Measurements from ENCODE around the gene VSTM5.

DNA sequence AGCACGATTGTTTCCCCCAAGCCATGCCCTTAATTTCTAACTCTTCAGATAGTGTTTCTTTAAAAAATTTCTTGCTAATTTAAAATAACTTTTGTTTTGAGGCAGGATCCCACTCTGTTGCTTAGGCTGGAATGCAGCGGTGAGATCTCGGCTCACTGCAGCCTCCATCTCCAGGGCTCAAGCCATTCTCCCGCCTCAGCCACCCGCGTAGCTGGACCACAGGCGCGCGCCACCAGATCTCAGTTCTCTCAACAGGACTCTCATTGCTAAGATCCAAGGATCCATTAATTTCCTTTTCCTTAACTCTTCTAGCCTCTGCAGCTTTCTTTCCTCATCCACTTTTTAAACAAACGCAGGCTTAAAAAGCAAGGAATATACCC is 66.7 kb downstream of the VSTM5 start:
- TF ChIP-seq, protein P1, sequence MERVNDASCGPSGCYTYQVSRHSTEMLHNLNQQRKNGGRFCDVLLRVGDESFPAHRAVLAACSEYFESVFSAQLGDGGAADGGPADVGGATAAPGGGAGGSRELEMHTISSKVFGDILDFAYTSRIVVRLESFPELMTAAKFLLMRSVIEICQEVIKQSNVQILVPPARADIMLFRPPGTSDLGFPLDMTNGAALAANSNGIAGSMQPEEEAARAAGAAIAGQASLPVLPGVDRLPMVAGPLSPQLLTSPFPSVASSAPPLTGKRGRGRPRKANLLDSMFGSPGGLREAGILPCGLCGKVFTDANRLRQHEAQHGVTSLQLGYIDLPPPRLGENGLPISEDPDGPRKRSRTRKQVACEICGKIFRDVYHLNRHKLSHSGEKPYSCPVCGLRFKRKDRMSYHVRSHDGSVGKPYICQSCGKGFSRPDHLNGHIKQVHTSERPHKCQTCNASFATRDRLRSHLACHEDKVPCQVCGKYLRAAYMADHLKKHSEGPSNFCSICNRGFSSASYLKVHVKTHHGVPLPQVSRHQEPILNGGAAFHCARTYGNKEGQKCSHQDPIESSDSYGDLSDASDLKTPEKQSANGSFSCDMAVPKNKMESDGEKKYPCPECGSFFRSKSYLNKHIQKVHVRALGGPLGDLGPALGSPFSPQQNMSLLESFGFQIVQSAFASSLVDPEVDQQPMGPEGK (CRISPR knock-in tag; IDR thresholded peaks at IDR 0.05; ENCODE audit: borderline replicate concordance): no peak
- no peak for TF ChIP-seq ZFP30 (CRISPR knock-in tag; IDR thresholded peaks at IDR 0.05)
- TF ChIP-seq ISL1 (CRISPR knock-in tag; IDR thresholded peaks at IDR 0.05): no peak
- TF ChIP-seq, protein P2, sequence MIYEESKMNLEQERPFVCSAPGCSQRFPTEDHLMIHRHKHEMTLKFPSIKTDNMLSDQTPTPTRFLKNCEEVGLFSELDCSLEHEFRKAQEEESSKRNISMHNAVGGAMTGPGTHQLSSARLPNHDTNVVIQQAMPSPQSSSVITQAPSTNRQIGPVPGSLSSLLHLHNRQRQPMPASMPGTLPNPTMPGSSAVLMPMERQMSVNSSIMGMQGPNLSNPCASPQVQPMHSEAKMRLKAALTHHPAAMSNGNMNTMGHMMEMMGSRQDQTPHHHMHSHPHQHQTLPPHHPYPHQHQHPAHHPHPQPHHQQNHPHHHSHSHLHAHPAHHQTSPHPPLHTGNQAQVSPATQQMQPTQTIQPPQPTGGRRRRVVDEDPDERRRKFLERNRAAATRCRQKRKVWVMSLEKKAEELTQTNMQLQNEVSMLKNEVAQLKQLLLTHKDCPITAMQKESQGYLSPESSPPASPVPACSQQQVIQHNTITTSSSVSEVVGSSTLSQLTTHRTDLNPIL (CRISPR knock-in tag; IDR thresholded peaks at IDR 0.05; ENCODE audit: low read depth): no peak
- no peak for TF ChIP-seq TCF4 (CRISPR knock-in tag; IDR thresholded peaks at IDR 0.05; ENCODE audit: borderline replicate concordance)
- TF ChIP-seq BACH2 (CRISPR knock-in tag; IDR thresholded peaks at IDR 0.05; ENCODE audit: borderline replicate concordance): no peak
- TF ChIP-seq PPARA (CRISPR knock-in tag; IDR thresholded peaks at IDR 0.05; ENCODE audit: borderline replicate concordance): no peak
- TF ChIP-seq CSDC2 (CRISPR knock-in tag; IDR thresholded peaks at IDR 0.05): no peak
- TF ChIP-seq ZFP3 (CRISPR knock-in tag; IDR thresholded peaks at IDR 0.05): no peak

All from SK-N-SH treated with all-trans-retinoic acid at 6 μM for 48 hours (cell line).